AG08396 (cell line): ENCODE data around the gene C3orf22.
"Not testable (repeated sequence)": the region's sequence is repeated elsewhere in the genome, so short reads cannot be mapped to it uniquely, and the experiment has no call there.

Source experiments
- DNase-seq: peaks from one replicate; pipeline ENCODE4 v3.0.0; 2012; ENCODE audit warnings: low spot score, mixed read lengths

C3orf22 gene

DNA sequence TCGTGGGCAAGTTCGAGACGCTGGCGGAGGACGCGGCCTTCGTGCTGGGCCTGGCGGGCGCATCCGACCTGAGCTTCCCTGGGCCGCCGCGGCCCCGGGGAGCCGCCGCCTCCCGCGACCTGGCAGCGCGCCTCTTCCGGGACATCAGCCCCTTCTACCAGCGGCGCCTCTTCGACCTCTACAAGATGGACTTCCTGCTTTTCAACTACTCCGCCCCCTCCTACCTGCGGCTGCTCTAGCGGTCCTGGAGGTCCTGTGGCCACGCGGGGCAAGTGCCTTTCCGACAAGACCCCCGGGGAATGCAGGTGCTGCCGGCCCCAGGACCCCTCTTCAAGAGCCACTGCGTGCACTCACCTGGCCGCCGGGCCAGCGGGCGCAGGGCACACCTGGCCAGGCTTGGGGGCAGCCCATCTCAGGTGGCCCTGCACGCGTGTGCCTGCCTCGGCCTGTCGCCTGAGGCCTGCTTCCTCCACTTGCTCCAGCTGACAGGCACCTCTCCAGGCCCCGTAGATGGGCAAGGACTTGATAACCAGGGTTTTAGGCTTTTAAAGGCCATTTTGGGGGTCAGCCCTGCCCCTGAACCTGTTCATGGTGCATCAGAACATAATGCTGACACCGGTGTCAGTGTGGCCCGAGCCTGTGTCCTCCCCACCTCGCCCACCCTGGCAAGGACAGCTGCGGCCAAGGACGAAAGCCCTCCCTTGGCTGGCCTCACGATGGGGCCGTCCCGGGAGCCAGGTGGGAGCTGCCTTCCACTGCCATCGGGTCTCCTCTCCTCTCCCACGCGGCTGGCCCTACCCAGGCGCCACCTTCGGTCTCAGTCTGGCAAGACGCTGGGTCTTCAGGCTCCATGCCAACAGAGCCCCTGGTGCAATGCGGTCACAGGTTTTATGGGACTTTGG lies 16.1 kb downstream of the C3orf22 start:
- no peak for DNase-seq

DNA sequence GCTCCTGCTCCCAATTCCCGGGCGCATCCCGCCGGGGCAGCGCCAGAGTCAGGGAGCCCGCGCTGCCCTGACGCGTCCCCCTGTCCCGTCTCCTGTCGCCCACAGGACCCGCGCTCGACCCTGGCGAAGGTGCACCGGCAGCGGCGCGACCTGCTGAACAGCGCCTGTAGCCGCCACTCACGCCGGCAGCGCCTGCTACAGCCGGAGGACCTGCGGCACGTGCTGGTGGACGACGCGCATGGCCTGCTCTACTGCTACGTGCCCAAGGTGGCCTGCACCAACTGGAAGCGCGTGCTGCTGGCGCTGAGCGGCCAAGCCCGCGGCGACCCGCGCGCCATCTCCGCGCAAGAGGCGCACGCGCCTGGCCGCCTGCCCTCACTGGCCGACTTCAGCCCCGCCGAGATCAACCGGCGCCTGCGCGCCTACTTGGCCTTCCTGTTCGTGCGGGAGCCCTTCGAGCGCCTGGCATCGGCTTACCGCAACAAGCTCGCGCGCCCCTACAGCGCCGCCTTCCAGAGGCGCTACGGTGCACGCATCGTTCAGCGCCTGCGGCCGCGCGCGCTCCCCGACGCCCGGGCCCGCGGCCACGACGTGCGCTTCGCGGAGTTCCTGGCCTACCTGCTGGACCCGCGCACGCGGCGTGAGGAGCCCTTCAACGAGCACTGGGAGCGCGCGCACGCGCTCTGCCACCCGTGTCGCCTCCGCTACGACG lies 16.9 kb downstream of the C3orf22 start:
- no peak for DNase-seq

DNA sequence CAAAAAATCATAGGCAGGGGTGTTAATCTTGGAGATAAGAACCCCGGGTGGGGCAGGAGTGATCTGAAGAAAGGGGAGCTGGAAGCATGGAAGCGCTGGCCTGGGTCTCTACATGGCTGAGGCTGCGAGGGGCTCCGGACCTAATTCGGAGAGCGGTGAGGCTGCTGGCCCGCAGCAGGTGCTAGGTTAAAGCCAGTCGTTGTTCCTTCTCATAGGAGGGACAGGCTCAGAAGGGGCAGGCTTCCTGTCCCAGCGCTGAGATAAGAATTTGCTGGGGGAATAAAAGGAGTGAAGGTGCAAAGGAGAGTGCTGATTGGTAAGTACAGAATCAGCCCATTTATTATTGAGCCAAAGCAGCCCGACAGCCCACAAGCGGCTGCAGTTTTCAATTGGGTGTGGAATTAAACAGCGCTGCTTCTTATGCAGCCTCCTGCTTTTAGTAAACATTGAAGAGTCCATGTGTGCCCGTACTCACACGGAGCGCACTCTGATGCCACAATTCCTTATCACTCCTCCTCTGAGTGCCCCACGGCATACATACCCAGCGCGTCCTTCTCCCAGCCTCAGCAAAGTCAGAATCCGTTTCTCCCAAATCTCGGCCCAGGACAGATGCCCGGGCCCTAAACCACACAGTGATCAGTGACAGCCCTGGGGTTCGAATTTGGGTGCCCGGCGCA lies 17.6 kb downstream of the C3orf22 start:
- DNase-seq: no peak

DNA sequence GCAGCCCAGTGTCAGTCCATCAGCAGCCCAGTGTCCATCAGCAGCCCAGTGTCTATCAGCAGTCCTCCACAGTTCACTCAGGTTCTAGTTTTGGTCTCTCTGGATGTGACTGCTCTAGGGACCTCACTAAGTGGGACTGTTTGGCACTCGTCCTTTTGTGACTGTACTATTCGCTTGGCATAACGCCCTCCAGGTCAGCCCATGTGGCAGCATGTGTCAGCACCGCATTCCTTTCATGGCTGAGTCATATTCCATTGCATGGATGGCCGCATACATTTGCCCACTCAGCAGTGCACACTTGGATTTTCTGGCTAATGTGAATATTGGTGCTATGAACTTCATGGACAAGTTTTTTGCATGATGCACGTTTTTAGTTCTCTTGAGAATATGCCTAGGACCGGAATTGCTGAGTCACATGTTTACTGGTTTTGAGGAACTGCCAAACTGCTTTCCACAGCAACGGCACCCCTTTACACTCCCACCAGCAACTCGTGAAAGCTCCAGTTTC lies 18.3 kb downstream of the C3orf22 start:
- DNase-seq: peak; percentile 92

DNA sequence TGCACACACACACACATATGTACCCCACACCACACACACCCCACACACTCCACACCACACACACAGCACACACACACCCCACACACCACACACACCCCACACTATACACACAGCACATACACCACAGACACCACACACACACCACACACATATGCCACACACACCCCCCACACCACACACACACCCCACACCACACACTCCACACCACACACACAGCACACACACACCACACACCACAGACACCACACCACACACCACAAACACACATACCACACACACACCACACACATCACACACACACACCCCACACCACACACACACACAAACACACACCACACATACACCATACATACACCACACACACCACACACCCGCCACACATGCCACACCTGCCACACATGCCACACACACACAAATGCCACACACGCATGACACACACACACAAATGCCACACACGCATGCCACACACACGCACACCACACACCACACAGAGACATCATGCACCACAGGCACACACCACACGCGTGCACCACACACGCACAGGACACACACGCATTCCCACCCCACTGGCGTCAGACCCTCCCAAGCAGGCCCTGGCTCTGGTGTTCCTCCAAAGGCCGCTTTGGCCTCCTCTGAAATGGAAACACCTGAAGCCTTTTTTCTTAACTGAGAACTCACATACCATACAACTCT lies 19.0 kb downstream of the C3orf22 start:
- no peak for DNase-seq

DNA sequence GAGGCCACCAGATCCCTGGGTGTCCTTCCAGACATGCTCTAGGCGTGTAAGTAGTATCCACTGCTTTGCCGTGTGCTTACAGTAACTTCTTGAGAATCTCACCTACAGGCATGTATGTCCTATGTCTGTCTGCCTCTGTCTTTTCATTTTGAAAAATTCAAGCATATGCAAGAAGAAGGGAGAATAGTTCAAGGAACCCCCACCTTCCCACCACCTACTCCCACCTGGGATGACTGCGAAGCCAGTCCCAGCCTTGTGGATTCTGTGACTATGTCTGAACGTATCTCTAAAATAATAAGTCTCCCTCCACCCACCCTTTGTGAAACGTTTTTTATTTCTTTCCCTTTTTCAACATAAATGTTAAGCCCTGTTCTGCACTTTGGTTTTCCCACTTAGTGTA lies 19.8 kb downstream of the C3orf22 start:
- DNase-seq: no peak

DNA sequence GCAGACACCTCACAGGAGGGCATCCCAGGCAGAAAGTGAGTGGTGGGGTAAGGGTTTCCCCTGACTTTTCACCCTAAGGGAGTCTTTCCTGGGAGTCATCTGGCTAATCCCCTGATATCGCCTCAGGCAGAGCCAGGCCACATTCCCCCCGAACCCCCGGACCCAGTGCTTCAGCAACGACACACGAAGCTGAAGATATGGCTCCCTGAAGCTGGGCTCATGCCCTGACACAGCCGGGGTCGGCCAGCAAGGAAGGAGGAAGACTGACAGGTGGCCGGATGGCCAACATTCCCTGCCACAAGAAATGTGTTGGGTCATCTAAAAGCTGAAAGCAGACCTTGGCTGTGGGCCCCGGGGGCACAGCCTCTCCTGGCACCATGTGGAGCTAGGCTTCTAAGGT lies 20.4 kb downstream of the C3orf22 start:
- DNase-seq: no peak

DNA sequence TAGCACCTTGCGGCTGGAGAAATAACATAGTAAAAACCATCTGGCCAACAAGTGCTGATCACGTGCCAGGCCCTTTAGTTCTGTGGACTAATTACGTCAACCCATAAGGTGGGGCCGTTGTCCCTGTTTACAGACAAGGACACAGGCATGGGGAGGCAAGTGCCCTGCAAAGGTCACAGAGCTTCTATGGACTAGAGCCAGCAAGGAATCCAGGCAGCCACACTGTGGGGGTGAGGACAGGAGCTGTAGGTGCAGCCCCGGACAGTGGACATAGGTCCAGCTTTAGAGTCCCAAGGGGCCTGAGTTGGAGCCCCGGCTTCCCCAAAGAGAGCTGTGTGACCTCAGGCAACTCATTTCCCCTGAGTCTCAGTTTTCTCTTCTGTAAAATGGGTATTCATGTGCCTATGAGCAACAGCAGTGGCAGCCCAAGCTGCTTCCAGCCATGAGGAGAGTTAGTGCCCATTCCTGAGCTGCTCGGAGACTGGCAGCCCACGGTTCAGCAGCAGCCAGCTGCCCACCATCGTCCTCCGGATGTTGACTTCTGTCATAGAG lies 20.9 kb downstream of the C3orf22 start:
- no peak for DNase-seq

DNA sequence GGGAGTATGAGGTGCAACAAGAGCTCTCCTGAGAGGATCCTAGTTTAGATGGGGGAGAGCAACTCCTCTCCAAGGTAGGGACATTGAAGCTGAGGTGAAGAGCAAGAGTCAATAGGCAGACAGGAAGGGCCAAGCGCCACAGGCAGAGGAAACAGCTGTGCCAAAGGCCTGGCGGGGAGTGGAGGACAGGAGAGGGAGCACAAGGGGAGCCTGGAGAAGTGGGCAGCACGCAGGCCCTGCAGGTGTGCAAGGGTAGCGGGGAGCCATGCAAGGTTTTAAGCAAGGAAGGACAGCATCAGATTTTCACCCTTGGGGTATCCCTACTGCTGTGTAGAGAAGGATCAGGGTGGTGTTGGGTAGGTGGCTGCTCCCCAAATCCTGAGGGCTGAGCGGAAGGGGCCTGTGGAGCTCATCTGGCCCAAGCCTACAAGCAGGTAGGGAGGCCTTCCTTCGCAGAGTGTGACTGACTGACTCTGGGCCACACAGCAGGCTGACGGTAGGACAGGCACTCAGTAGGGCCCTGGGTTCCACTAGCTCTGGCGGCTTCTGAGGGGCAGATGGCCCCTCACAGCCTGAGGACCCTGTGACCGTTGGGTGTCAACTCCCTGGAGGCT lies 21.5 kb downstream of the C3orf22 start:
- no peak for DNase-seq

DNA sequence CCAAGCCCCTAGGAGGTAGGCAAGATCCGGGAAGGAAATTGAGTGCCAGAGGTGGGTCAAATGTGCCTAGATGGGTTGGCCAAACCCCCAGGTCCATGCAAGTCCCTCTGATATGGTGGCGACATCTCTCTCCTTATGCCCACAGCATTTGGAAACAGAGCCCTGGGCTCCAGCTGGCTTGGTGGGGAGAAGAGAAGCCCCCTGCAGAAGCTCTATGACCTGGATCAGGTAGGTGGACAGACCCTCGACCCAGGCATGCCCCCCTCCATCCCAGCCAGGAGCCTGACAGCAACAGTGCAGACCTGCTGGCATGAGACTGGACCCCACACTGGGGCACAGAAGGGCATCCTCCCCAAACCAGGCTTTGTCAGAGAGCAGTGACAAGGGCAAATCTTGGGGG lies 22.6 kb downstream of the C3orf22 start:
- DNase-seq: no peak

DNA sequence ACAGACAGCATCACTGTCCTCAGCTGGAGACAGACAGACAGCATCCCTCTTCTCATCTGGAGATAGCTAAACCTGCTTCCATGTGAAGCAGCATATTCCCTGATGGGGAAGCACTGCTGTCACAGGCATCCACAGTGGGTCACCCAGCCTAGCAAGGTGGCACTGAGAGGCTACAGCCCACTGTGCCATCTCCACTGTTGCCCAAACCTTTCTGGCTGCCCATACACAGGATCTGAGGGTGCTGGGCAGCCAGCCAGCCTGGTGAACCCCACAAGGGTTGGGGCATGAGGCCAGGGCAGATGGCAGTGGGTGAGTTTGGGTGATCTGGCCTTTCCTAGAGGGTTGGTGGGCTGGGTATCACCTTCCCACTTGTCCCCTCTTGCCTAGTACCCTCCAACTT lies 23.1 kb downstream of the C3orf22 start:
- DNase-seq: no peak

DNA sequence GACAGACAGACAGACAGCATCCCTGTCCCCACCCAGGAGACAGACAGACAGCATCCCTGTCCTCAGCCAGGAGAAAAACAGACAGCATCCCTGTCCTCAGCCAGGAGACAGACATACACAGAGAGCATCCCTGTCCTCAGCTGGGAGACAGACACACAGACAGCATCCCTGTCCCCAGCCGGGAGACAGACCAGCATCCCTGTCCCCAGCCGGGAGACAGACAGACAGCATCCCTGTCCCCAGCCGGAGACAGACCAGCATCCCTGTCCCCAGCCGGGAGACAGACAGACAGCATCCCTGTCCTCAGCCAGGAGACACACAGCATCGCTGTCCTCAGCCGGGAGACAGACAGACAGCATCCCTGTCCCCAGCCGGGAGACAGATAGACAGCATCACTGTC lies 24.0 kb downstream of the C3orf22 start:
- DNase-seq: not testable (repeated sequence)

DNA sequence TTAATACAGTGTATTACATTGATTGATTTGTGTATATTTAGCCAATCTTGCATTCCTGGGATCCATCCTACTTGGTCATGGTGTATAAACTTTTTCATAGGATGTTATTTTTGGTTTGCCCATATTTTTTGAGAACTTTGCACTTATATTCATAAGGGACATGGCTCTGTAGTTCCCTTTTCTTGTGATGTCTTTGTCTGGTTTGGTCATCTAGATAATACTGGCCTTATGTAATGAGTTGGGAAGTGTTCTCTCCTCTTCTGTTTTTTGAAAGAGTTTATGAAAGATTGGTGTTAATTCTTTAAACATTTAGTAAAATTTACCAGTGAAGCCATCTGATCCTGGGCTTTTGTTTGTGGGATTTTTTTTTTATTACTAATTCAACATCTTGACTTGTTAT lies 25.2 kb downstream of the C3orf22 start:
- no peak for DNase-seq

DNA sequence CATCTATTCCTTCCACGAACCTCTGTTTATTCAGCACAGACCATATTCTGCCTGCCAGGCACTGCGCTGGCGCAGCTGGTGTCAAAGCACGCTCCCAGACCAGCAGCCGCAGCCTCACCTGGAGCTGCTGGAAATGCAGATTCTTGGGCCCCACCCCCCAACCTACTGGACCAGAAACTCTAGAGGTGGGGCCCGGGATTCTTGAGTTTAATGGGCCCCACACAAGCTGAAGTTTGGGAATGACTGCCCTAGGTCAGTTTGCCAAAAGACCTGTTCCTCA lies 27.7 kb downstream of the C3orf22 start:
- no peak for DNase-seq

DNA sequence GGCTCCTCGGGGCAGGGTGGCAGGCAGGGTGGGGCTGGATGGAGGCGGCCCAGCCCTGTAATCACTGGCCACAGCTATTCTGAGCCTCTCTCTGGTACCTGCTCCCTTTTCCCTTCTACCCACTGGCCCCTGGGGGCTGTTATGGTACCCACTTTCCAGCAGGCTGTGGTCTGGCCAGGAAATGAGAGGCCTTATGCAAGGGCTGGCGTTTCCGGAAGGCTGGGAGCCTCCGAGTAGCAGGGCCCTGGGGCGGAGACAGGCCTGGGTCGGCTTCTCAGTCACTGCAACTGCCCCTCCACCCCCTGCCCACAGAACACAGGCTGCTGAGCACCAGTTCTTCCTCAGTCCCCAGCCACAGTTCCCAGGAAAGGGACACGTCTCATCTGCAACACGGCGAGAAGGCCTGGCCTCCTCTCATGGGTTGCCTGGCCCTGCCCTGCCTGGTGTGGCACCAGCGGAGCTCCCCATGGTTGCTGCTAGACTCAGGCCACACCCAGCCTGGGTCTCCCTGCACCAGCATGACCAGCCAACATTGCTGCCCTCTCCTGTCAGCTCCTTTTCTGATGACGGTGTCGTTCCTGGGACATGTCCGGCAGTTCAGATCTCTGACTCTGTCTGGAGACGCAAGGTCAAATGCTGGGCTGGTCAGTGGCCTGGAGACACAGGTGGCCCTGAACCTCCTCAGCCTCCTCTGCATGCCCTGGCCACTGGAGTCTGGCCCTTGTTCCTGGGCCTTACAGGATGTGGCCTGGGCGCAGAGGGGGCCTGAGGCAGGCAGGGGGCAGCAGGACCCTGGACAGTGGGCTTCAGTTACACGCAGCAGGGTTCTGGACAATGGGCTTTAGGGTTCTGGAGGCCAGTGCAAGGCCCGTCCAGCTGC lies 28.3 kb downstream of the C3orf22 start:
- DNase-seq: no peak

DNA sequence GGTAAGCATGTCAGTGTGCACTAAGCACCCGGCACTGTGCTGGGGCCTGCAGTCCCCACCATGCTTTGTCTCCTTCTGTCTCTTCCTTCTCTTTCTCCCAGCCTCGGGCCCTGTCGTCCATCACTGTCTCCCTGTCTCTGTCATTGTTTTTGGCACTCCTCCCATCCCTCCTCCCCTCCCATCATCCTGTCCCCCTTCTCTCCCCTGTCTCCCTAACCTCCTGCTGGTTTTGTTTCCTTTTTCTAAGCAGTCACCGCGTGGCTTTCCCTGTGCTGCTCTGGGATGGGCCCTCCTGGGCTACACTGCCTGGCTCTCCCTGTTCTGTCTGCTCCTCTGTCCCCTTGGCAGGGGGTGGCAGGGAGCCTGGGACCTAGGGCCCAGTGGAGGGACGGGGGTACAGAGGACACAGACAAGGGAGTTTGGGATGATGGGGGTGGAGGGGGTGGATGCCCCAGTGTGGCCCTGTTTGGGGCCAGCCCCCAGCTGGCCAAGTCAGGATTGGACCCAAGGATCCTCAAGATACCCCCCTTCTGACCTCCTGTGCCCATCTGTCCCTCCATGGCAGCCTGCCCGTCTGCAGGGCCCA lies 29.1 kb downstream of the C3orf22 start:
- no peak for DNase-seq

DNA sequence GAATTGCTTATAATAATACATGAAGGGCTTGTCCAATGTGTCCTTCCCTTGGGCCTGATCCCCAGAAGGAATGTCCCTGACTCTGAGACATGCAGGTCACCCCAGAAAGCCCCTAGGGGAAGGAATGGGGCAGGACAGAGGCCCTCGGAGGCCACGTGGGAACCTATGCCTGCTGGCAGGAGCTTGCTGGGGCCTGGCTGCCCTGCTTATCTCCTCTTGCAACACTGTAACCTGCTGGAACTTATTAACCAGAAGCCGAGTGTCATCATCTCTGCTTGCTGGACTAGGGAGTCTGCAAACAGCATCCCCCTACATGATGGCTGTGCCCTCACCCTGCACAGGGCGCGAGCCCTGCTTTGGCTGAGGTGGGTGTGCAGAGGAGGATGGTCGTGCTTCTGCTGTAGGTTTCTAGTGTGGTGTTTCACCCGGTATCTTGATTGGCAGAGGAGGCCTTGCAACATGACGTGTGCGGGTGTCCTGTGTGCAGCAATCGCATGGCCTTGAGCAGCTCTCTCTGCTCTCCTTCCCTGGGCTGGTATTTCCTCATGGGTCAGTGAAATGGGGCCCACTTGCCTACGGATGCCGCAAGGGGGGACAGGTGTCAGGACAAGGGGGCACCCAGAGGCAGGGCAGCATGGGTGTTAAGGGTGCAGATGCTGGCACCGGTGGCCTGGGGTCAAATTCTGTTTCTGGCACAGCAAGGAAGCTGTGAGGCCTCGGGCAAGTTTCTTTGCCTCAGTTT lies 29.8 kb downstream of the C3orf22 start:
- DNase-seq: no peak

DNA sequence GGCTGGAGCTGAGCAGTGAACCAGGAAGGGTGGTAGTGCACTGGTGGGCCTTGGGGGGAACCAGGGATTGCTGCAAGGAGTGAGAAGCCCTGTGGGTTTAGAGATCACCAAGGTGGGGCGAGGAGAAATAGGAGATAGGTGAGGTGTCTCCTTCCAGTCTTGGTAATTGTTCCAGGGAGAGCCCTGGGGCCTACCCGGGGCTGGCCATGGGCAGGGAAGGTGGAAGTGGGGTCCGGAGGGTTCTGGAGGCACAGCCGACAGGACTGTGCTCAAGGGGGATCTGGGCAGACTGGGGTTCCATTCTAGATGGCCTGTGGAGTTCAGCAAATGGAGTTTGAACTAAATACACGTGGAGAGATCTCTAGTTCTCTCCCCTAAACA lies 30.3 kb downstream of the C3orf22 start:
- DNase-seq: no peak

DNA sequence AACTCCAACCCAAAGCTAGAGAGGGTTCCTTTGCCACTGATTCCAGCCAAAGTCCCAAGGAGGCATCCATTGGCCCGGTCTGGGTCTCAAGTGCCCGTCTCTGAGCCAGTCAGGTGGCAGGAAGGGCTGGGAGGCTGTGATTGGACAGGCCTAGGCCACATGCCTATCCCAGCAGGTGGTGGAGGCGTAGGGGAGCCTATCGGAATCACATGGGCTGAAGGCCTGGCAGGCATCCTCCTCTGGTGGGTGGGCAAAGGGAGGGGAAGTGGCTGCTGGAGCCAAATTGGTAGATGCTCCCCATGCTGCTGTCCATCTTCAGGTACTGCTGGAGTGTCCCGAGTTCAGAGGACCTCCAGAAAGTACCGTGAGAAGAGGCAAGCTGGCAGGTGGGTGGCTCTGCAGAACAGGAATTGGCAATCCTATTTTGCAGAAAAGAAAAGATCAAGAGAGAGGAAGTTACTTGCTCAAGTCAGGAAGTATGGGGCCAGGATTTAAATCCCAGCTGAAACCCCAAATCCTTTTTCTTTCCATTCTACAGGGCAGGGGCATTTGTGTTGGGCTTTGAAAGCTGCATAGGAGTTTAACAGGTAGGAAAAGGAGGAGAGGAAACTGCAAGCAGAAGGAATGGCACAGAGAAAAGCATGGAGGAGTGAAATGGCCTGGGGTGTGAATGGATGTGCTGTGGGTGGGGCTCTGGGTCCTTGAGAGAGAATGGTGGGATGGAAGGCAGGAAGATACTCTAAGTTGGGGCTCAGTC lies 31.1 kb downstream of the C3orf22 start:
- DNase-seq: no peak
